LoVo (cell line): ENCODE measurements around the gene GGACT.
"Not testable (repeated sequence)": the region's sequence is repeated elsewhere in the genome, so short reads cannot be mapped to it uniquely, and the experiment has no call there.

ENCODE experiments used
- DNase-seq: peaks from one replicate; pipeline ENCODE4 v3.0.0-alpha.2; 2016; ENCODE audit warnings: low spot score

GGACT gene

DNA sequence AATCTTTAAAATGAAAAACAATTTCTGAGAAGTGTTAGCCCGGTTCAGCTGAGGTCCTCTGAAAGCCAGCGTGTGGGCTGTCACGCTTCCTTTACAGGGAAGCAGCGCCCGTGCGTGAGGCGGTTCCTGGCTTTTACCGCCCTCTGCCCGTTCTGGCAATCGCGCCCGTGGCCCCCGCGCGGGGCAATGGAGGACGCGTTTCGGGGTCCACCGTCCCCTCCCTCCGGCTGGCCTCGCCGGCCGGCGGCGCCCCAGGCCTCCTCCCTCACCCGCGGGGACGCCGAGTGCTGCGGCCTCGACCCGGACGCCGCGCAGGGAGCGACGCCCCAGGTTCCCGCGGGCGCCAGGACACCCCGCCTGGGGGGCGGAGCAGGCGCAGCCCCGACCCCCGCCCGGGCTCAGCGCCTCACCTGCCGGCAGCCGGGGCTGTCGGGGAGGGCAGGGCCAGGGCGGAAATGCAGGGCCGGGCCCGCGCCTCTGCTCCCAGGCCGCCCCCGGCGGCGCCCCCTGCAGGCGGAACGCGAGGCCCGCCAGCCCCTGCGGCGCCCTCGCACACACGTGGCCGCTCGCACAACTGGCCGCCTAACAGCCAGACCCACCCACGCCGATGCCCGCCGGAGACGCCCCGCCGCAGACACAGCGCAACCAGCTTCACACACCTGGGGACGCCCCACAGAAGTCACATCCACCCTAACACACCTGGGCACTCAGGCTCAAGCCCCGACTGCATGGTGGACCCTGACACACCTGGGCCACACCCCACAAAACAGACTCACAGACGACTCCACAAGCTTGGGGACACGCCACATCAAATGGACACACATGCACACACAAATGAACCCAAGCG is at the start of gene GGACT:
GGACT (minus strand) TSS at position 459 of the 847 bp plus-strand sequence. CDS start 56,198 bp downstream, outside the sequence.
- peak; percentile 71 for DNase-seq

DNA sequence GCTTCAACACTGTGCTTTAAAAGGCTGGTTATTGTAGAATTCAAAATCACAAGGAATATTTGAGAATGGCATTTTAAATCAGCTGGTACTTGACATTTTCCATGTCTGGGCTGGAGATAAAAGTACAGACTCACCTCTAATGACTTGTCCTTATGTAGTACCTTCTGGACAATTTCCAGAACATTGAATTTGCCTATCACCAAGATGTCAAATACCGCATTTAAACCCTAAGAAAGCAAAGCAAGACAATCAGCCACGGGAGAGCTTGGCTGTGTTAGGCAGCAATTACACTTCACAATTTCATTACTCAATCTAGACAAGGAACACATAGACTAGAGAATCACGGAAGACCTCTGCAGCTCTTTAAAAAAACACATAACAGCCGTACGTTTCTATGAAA is 49.2 kb upstream of the GGACT start:
- no peak for DNase-seq

DNA sequence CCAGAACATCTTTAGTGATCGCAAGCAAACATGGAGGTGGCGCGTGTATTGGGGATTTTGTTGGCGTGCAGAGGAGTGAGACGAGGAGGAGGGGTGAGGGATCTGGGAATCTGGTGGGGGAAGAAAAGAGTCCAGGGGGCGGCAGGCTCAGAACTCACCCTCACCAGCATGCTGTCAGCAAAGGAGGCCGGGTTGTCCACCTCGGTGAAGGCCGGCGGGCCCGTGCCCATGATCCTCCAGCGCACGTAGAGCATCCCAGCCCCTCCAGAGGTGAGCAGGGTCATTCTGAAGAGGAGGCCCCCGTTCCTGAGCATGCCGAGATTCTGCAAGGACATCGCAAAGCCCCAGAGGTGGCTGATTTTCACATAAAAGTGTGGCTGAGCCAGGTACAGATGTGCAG is 48.8 kb upstream of the GGACT start:
- no peak for DNase-seq

DNA sequence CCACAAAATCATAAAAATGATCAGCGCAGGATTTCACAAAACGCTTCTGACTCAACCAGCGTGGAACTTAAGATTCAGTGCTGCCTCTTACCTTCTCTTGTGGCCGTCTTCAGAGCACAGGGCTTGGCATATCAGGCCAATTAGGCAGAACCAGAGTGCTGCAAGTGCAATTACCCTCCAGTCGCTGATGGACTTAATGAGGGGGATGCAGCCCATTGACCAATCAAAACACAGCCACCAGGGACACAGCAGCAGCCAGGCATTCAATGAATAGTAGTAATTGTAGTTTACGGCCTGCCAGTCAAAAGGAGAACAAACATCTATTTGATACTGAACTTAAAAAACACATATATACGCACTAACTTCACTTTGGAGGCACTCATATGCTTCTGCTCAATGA is 47.9 kb upstream of the GGACT start:
- no peak for DNase-seq

DNA sequence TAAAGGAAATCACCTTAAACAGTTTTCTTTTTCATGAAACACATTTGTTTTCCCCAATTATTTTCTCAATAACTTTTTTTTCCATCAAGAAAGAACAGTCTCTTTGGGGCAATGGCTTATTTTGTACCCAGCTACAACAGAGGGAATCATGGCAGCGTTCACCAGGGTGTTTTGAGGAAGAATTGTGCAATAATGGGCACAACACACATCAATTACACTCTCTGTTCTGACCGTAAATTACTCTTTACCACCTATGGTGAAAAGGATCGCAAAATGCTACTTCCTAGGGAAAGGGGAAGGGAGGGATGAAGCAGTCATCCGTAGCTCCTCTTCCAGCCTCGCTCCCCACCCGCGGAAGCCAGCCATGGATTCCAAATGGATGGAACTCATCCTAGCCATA is 47.4 kb upstream of the GGACT start:
- DNase-seq: no peak

DNA sequence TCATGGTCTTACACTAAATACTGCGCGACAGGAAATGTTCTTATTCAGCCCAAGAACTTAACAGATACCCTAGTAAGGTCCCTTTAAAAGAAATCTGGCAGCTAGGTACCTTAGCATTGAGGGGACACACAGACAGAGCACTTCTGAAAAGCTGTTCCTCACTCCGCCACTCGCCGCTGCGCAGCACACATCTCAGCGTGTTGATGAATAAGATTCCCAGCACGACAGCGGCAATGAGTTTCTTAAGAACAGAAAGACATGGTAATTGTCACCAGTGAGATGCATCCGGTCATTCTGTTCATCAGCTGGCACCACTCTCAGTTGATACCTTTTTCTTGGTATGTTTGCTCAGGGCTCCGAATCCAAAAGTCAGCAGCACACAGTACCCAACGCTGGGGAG is 46.1 kb upstream of the GGACT start:
- DNase-seq: no peak

DNA sequence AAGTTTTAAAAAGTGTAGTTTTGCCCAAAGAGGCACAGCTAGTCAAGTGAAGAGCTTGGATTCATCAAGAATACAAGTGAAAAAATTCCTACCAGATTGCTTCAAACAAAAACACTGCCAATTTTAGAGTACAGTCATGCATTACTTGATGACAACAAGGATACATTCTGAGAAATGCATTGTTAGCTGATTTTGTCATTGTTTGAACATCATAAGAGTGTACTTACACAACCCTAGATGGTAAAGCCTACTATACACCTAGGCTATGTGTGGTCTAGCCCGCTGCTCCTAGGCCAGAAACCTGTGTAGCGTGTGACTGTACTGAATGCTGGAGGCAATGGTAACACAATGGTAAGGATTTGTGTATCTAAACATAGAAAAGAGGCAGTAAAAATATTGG is 44.9 kb upstream of the GGACT start:
- no peak for DNase-seq

DNA sequence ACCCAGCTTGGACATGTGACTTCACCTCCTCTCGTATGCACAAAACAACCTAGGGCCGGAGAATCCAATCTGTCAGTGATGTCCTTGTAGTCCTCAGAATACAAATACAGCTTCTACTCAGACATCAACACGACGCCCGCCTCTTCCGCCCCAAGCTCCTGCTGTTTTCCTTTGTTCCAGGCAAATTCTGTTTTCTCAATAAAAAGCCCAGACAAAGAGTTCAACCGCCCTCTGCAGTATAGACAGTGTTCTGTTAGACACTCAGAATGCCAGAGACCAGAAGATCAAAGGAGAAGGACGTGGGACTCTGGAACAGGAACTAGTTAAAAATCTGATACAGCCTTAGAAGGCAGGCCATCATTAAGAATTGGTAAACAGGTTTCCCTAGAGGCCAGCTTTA is 42.0 kb upstream of the GGACT start:
- DNase-seq: no peak

DNA sequence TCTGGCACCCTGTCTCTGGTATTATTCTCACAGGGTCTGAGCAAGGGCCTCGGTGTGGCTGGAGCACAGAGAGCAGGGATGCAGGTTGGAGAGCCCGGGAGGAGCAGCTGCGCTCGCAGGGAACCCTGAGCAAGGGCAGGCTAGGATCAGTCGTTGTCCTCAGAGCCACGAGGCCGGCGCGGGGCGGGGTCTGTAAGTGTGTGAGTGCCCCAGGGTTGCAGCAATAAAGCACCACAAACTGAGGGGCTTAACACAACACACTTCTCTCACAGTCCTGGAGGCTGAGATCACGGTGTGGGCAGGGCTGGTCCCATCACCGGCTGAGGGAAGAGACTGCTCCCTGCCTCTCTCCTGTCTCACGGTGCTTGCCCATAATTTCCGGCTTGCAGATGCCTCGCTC is 38.5 kb upstream of the GGACT start:
- DNase-seq: no peak

DNA sequence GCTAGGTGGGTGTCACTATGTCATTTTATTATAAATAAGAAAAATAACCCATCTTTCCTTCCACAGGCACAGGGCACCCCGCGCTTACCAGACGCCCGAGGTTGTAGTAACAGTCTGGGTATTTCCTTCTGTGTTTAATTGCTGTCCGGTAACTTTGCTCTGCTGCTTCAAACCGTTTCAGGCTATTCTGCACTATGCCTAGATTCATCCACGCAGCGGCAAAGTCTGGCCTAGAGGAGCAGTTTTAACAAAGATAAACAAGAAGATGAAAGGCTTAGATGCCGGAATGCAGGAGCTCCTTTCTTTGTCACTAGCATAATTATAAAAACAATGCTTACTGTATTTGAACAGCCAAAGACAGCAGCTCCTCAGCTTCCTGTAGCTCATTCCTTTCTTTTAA is 36.9 kb upstream of the GGACT start:
- DNase-seq: no peak

DNA sequence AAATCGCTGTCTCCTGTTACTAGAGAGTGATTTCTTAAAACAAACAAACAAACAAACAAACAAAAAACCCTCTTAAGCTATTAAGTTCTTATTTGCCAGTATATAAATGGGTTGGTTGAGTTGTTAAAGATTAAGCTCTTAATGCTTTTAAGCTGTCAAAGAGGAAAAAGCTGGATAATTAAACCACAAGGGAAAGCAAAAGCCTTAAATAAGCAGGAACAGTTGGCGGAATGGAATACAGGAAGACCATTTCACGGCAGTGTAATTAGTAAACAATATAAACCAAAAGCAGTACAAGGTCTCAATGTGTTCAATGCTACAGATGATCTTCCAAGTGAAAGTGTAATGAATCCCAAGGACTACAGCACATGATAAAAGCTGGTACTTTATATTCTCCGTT is 32.2 kb upstream of the GGACT start:
- DNase-seq: no peak

DNA sequence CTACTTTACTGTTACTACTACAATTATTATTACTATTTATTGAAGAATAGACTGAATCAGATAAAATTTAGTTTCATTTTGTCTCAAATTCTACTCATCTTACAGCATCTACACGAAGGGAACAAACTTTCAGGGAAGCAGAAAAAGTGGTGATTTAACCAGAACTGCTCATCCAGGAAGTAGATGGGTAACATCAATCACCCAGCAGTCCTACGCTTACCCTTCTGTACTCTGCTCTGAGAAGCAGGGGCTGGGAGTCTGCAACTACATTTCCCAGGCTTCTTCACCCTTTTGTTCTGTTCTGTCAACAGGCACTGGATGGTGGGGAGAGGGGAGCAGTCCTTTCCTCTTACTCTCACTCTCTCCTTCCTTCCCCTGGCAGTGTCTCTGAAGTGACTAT is 31.4 kb upstream of the GGACT start:
- no peak for DNase-seq

DNA sequence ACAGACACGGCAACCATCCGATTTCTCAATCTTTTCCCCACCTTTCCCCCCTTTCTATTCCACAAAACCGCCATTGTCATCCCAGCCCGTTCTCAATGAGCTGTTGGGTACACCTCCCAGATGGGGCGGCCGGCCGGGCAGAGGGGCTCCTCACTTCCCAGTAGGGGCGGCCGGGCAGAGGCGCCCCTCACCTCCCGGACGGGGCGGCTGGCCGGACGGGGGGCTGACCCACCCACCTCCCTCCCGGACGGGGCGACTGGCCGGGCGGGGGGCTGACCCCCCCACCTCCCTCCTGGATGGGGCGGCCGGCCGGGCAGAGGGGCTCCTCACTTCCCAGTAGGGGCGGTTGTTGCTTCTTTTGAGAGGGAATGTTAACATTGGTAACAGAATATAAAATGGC is 30.3 kb upstream of the GGACT start:
- not testable (repeated sequence) for DNase-seq

DNA sequence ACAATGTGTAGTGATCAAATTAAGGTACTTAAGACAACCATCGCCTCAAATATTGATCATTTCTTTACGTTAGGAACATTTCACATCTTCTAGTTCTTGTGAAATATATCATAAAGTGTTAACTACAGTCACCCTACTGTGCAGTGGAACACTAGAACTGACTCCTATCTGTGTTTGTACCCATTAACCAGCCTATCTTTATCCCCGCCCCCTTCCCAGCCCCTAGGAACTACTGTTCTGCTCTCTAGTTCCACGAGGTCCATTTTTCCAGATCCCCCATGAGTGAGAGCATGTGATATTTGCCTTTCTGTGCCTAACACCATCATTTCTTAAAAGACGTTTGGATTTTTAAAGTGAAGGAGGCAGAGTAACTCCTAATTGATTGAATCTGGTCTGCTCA is 24.4 kb upstream of the GGACT start:
- DNase-seq: no peak

DNA sequence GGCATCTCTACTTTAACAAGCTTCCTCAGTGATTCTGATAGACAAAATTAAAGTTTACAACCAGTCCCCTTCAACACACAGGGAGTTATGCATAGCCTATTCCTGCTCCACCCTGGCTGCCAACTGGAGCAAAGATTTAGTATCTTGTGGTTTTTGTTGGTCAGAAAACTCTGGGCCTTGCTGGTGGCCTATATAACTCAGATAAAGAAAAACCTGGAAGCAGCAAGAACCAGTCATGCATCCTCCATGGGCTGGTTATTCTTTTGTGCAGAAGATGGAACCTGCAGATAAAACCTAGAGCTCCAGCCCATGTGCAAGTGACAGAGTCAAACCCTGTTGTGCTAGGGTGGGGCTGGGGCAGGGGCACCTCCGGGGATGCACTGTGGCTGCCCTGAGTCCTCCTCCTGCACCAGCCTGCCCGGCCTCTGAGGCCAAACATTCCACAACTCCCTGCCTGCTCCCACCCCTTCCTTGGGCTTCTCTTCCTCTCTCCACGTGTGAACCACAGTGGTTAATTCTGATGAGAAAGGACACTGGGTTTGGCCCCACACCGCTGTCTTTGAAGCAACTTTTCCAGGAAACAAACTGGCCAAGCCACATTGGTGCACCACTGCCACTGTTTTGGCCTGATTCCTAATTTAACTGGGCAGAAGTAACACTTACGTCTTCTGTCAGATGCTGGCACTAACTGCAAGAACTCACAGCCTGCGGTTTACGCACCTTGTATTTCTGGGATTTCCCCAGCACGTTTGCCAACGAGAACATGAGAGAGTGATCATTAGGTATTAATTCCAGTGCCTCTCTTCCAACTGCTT is 23.3 kb upstream of the GGACT start:
- DNase-seq: no peak

DNA sequence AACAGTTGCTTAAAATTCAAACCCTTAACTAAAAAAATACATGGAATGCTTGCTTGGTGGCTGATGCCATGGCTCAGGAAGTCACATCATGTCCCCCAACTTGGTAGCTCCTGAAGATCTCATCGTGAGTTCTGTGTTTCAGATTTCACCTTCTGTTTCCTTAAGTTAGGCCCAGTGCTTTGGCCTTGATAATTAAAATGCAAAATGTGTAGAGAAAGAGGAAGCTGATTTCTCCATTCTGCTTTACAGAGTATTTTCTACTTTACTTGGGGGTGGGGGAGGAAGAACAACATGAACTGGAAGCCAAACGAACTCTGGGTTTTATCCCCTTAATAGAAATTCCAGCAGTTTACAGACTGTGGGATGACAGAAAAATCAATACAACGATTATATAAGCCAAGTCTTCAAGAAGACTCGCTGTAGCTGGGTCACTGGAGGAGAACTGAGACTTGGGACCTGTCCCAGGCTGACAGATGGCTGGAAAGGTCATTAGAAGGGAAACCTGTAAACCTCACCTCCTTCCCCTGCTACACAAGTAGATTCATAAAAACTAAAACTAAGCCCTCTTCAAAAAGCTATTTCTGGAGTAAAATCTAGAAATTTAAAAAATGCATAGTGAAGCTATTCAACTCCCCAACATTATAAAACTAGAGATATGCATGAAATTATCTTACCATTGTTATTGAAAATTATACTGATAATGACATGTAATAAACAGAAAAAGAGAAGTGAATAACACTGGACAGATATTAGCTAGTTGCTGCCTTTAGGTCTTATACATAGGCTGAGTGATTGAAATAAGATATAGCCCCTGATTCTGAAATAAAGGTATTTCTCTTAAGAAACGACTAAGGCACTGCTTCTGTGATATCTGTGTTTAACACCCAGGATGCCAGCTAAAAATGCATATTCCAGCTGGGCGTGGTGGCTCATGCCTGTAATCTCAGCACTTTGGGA is 22.1 kb upstream of the GGACT start:
- no peak for DNase-seq

DNA sequence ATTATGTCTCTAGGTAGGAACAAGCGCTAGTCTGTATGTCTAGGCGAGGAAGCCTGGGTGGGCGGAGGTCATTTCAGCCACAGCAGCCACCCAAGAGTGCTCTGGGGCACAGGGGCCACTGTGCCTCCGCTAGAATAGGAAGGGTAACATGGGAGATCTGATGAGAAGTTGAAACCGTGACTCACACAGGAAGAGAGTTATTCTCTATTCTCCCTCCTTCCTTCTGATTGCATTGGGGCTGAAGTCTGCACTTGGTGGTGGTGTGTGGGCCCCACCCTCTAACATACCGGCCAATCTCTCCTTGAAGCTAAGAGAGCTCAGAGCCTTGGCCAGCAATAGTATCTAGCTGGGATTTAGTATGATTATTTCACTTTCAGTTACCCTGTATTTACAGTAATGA is 20.3 kb upstream of the GGACT start:
- no peak for DNase-seq

DNA sequence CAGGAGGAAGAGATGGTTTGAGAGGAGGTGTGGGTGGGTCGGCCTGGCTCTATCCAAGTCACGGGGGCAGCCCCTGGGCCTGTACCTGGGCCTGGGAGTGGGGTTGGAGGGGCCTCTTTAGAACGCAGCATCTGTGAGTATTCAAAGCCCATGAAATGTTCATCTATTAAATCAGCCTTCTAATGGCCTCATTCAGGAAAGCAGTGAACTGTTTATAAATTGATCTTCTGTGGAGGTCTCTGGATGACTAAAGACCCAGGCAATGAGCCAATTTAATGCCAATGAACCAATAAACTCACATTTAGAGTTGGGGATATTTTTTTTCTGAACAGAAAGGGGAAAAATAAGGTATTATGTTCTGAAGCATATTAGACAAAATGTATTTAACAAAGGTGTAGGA is 19.9 kb upstream of the GGACT start:
- no peak for DNase-seq

DNA sequence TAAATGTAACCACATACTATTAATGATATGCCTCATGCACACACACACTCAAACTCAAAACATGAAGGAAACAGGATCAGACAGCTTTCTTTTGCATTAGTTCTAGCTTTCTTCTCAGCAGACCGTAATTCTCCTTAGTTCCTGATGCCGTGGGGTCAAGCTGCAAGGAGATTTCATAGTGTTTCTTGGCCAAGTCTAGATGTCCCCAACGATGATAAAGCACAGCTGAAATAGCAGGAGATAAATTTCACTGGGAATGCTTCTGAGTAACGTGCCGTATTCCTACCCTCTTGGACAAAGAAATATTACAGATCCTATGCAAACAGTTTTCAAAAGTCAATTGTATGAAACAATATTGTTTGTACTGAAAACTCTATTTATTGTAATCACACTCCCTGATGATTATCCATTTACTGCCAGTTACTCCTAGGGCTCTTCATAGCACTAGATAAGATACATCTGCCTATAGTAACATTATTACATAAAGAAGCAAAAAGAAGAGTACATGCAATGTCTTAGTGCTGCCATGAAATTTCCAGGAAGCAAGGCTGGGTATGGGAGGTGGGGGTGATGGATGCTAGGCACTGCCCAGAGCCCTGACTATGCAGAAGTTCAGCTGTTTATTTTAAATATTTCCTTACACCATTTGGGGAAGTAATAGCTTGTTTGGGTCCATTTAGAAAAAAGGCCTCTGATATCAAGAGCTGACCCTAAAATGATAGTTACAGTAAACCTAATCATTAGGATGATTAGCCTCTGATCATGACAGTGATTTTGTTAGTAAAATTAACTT is 16.5 kb upstream of the GGACT start:
- DNase-seq: no peak

DNA sequence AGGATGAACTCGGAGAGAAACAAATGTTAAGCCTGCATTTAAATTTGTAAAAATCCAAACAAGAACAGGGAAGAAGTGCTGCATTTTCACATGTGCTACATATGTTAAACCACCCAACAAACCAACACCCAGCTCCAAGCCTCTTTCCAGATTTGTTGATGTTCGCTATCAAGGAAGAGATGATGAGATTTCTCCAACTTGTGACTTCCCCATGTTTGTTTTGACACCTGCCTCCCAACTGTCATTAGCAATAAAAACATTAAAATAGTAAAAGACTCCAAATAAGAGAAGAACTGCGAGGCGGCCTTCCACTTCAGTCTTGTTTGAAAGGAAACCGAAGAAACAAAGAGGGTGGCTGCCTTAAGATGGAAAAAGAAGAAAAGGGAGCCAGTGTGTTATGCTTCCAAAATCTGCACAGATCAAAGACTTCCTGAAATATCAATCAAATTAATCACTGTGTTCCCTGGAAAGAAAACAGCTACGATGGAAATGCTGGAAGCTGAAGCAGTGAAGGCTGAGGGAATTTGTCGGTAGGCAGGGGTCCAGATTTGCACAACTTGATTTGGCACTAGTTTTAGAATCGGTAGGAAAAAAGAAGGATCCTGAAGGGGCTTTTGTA is 14.0 kb upstream of the GGACT start:
- DNase-seq: no peak

DNA sequence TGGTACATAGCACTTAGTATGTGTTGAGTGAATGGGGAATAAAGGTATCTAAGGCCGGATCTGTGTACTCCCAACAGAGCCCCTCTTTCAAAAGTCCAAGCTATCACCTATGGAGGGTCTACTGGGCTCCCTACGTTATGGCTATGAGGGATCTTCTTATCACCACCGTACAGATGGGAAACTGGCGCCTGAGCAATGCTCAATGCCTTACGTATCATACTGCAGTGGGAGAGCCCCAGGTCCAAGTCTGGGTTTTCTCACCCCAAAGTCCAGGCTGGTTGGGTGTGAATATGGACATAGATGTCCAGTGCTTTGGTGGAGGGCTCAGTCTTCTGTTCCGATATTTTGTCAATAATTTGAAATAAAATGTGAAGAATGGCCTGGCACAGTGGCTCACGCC is 13.1 kb upstream of the GGACT start:
- no peak for DNase-seq
